HG02642 (cell line): ENCODE data around the gene GXYLT2.
A peak's percentile ranks its signal among the peaks of the same experiment; 100 is the strongest.
"Not testable (repeated sequence)": the region's sequence is repeated elsewhere in the genome, so short reads cannot be mapped to it uniquely, and the experiment has no call there.

ENCODE experiments used
- ATAC-seq: cut with Tn5 transposase; IDR thresholded peaks from one replicate; pipeline ENCODE4 v1.9.1; 2021; ENCODE audit warnings: mild to moderate bottlenecking; ENCODE audit not compliant: unreplicated experiment, poor library complexity

The GXYLT2 gene

GRCh38 chr3:72970942-72971341, 83.1 kb downstream of the GXYLT2 start:
- no peak for ATAC-seq

GRCh38 chr3:72972706-72973030, 84.8 kb downstream of the GXYLT2 start:
- ATAC-seq, result no peak

GRCh38 chr3:72973031-72973723, 85.3 kb downstream of the GXYLT2 start:
- no peak for ATAC-seq

- no peak for ATAC-seq
Measured at GRCh38 chr3:72973786-72974185, 85.9 kb downstream of the GXYLT2 start.

GRCh38 chr3:72974956-72975355, 87.1 kb downstream of the GXYLT2 start:
- ATAC-seq, result no peak

GRCh38 chr3:72976281-72976741, 88.5 kb downstream of the GXYLT2 start:
- no peak for ATAC-seq

GRCh38 chr3:72977060-72977808, 89.4 kb downstream of the GXYLT2 start:
- peak; percentile 74 for ATAC-seq

GRCh38 chr3:72982609-72983366, 94.9 kb downstream of the GXYLT2 start:
- no peak for ATAC-seq

- ATAC-seq, result no peak
Measured at GRCh38 chr3:72985576-72985975, 97.7 kb downstream of the GXYLT2 start.

- no peak for ATAC-seq
Measured at GRCh38 chr3:72990701-72991395, 103.0 kb downstream of the GXYLT2 start.

- ATAC-seq, result no peak
Measured at GRCh38 chr3:72991522-72991921, 103.7 kb downstream of the GXYLT2 start.

GRCh38 chr3:72993391-72993790, 105.5 kb downstream of the GXYLT2 start:
- no peak for ATAC-seq

- ATAC-seq, result no peak
Measured at GRCh38 chr3:72995337-72995736, 107.5 kb downstream of the GXYLT2 start.

- no peak for ATAC-seq
Measured at GRCh38 chr3:72996121-72996472, 108.3 kb downstream of the GXYLT2 start.

GRCh38 chr3:72996473-72997333, 108.9 kb downstream of the GXYLT2 start, which contains the start of gene PPP4R2:
Gene PPP4R2, plus strand, starts transcription at chr3:72996811. Its CDS starts 227 bp downstream, at chr3:72997038.
- ATAC-seq, result peak; percentile 95

- ATAC-seq, result no peak
Measured at GRCh38 chr3:72997421-72997961, 109.6 kb downstream of the GXYLT2 start.

- ATAC-seq, result no peak
Measured at GRCh38 chr3:72998466-72998865, 110.6 kb downstream of the GXYLT2 start.

GRCh38 chr3:72999951-73000350, 112.1 kb downstream of the GXYLT2 start:
- no peak for ATAC-seq

- ATAC-seq, result not testable (repeated sequence)
Measured at GRCh38 chr3:73003050-73003449, 115.2 kb downstream of the GXYLT2 start.
